ENCODE data around the gene TBC1D1.

The TBC1D1 gene

DNA sequence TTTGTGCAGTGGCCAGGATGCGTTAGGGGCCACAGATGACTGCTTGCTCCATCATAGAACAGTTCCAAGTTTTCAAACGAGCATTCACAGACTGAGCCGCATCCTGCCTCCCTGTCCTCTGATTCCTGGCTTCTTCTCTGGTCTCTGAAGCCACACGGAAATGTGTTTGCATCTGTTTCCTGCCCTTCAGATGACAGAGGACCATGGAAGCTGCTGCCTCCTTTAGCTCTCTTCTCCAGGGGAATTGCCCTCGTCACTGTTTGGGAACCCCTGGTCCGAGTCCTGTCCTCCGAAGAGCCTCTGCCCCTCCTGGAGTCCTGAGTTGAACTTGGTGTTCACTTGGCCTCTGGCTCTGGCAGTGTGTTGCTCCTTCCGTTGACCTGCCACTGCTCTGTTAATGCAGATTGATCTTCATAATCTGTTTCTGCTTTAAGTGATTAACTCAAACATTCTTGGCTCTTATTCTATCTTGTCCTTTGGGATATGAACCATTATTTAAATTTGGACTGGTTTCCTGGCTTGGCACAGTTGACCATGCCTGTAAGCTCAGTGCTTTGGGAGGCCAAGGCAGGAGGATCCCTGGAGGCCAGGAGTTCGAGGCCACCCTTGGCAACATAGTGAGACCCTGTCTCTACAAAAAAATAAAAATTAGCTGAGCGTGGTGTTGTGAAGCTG lies 165.3 kb downstream of the TBC1D1 start:
- DNase-seq (ENCODE audit: low spot score) = no peak

DNA sequence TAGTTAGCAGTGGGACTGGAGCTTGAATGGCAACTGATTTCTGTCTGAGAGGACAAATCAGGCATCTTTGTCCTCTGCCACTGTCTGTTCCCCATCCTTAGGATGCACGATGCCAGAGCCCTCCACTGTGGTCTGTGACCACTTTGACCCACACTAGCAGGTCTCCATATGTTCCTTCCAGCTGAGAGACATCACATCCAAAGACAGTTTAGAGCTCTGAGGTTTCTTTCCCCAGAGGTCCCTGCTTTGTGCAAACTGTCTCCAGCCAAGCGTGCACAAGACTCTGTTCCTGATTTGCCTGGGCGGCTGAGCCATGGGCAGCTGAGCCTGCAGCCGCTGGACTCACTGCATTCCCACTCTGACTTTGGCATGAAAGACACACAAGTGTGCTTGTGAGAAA lies 167.3 kb downstream of the TBC1D1 start:
- no peak for DNase-seq (ENCODE audit: low spot score)

DNA sequence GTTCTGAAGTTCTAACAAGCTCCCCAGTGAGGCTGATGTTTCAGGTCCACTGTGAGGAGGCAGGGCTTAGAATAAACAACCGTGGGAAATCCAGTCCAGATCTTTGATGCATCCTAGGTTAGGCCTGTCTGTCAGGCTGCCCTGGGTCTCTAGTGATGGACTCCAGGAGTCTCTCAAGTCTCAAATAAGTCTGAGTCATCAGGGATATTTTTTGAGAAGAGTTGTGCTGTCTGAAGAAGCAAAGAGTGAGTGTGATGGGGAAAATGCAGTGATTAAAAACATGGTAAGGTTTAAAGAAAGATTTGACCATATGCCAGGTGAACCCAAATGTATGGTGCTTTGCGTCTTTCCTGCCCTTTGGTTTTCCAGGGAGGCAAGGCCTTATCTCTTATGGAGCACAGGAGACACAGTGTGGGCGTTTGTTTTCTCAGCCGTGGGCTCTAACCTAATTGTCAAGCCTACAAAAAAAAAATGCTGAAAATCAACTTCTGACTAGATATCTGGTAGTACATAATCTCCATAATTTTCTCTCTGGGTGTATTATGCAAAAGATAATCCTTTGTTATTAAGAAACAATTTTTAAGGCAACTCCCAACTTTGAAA lies 170.0 kb downstream of the TBC1D1 start:
- DNase-seq (ENCODE audit: low spot score) = no peak

DNA sequence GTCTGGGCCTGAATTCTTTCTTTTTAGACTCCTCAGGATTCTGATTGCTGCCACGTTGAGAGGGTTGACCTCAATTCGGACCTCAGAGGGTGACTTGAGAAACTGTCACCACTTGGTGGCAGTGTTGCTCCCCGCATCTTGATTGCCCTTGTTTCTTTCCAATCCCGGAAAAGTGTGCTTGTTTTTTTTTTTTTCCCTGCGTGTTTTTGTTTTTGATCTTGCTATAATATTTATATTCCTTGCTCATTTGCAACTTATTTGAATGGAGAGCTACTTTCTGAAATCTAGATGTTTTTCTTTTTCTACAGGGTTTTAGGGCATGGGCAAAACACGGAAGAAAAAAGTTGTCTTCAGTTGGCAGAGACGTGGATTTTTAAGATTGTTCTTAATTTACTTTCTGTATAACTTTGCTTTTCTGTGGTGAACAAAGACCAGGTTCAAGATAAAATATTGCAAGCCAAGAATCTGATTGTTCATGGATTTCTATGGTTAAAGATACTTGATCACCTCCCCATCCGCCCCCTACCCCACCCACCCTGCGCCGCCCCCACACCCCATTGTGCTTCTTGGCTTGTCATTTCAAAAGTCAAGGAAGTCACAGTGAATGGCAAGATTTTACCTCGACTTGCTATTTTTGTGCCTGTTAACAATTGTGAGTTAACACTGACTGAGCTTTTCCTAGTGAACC lies 171.3 kb downstream of the TBC1D1 start:
- DNase-seq (ENCODE audit: low spot score) = peak; percentile 68

DNA sequence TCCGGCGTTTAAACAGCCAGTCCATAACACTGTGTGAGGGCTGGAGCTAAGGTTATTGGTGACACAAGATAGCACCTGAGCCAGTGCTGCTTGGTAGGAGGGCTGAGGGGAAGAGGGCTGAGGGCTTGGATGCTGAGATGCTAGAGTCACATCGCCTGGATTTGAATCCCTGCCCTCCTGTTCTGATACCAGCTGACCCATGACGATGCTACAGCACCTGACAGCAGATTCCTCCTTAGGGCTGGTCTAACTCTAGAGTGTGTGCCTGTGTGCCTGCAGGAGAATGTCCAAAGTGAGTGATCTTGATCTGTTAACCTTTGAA lies 171.9 kb downstream of the TBC1D1 start:
- no peak for DNase-seq (ENCODE audit: low spot score)

DNA sequence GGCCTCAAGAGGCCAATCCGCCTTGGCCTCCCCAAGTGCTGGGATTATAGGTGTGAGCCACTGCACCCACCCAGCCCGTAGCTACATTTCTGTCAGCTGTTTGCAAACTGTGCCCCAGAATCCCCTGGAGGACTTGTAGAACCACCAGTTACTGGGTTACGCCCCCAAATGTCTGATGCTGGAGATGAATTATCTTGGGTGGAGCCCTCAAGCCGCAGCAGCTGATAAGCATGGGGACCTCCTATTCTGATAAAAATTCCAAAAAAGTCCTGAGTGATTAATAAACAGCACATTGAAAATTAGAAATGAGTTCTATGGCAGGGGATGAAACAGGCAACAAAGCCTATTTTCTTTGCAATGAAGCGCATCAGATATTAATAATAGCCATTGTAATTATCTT lies 174.3 kb downstream of the TBC1D1 start:
- no peak for DNase-seq (ENCODE audit: low spot score)

DNA sequence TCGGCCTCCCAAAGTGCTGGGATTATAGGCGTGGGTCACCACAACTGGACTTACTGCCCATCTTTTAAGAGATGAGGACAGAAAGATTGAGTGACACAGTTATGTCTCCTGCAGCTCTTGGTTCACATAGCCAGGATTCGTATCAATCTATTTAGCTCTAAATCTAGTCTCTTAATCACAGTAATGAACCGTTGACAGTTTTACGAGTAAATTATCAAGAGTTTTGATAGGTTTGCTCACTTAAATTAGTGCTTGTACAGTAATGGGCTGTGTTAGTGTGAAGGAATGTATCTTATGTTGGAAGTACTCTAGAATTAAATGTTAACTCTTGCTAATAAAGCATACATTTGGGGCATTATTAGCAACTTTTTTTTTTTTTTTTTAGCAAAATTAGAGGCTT lies 175.0 kb downstream of the TBC1D1 start:
- no peak for DNase-seq (ENCODE audit: low spot score)

DNA sequence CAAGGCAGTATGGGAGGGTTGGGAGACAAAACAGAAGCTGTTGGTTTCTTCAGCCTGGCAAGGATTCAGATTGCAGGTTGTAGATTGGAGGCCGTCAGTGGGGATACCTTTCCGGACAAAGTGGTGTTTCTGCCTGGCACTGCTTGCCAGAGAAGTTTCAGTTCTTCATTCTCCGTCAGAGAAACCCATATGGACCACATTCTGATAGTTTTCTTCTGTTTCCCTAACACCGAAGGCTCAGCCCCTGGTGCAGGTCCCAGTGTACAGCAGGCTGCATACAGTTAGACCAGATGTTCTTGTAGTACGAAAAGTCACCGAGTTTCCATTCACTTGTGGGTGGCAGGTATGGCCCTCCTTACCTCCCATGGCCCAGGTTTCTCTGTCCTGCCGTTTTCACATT lies 176.6 kb downstream of the TBC1D1 start:
- DNase-seq (ENCODE audit: low spot score) = no peak

DNA sequence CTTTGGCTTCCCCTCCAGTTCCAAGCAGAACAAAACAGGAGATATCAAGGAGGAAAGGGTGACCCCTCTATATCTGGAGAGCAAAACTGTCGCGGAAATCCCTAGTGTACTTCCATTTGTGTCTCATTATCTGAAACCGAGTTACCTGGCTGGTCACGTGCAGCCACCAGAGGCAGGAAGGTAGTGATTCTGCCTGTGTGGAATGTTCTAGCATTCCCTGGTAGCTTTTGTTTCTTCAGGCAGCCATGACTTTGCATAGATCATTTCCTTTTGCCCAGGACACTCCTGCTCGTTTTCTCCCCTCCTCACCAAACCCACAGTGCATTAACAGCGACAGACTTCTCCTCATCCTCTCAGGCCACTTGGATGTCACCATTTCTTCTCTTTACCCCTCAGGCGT lies 177.2 kb downstream of the TBC1D1 start:
- no peak for DNase-seq (ENCODE audit: low spot score)

DNA sequence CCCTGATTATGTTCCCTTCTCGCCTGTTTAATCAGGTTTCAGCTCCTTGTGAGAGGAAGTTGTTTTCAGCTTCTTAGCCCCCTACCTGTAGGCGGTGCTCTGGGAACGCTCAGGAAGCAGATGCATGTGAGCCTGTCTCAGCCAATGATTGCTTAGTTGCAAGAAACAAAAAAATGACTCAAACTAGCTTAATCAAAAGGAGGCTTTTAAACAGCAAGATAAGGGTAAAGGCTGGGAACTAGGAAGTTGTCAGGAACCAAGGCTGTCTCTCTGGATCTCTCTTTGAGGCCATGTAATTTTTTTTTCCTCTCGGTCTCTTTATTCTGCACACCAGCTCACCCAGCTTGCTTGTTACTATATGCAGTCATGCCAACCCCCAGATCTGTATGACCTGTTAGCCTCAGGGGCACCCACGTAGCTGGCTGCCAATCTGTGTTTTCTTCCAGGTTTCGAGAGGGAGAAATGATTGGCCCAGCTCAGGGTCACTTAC lies 178.4 kb downstream of the TBC1D1 start:
- peak; percentile 40 for DNase-seq (ENCODE audit: low spot score)

DNA sequence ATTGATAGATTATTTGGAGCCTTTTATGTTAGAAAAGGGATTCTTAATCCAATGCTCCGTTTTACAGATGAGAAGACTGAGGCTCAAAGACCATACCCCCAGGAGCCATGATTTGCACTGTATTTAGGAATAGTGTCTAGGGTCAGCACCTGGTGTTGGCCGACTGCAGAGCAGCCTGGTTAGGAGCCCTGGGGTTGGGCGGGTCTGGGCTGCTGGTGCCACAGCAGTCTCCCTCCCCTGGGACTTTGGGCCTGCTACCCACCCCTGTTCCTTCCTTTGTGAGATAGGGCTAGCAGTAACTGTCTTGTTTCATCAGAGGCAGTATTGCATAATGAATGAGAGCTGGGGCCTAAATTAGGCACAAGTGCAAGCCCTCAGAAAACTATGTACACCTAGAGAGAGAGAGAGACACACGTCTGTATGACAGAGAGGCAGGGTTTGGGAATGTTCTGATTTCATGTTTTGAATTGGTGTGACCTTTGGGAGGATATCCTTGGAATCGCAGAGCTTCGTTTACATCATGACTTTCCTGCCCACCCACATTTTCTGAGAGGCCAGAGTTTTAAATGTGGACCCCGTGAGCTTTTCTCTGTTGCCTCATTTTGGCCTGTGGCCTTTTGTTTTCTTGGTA lies 181.0 kb downstream of the TBC1D1 start:
- no peak for DNase-seq (ENCODE audit: low spot score)

DNA sequence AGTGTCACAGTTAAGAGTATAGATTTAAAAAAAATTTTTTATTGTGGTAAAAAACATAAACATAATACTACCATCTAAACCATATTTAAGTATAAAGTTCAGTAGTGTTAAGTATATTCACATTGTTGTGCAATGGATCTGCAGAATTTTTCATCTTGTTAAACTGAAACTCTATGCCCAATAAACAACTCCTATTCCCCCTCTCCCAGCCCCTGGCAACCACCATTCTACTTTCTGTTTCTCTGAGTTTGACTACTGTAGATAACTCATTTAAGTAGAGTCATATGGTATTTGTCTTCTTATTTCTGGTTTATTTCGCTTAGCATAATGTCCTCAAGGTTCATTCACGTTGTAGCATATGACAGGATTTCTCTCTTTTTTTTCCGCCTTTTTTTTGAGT lies 181.7 kb downstream of the TBC1D1 start:
- no peak for DNase-seq (ENCODE audit: low spot score)

DNA sequence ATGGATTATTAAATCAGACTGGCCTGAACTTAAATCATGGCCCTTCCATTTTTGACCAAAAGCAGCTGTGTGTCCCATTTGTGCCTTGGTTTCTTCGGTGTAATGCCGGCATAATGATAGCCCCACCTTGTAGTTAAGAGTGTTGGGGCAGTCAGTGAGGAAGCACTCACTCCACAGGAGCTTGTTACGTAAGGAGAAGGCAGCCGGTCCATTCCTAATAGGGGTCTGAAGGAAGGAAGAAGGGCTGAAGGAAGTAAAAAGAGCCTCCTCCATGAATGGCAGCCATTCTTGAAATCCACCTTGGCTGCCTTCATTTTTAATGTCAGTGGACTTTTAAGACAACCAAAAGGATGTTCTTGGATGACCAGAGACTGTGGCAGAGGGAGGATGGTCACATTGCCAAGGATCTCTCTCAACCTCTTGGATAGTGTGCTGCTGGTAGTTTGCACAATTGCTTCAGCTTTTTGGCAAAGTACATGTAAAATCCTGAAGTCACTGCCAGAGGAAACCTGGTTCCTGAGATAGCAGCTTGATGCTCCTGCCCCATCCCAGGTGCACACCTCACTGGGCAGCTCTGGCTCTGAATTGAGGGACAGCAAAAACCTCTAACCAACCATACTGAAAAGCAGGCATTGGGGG lies 182.8 kb downstream of the TBC1D1 start:
- no peak for DNase-seq (ENCODE audit: low spot score)

DNA sequence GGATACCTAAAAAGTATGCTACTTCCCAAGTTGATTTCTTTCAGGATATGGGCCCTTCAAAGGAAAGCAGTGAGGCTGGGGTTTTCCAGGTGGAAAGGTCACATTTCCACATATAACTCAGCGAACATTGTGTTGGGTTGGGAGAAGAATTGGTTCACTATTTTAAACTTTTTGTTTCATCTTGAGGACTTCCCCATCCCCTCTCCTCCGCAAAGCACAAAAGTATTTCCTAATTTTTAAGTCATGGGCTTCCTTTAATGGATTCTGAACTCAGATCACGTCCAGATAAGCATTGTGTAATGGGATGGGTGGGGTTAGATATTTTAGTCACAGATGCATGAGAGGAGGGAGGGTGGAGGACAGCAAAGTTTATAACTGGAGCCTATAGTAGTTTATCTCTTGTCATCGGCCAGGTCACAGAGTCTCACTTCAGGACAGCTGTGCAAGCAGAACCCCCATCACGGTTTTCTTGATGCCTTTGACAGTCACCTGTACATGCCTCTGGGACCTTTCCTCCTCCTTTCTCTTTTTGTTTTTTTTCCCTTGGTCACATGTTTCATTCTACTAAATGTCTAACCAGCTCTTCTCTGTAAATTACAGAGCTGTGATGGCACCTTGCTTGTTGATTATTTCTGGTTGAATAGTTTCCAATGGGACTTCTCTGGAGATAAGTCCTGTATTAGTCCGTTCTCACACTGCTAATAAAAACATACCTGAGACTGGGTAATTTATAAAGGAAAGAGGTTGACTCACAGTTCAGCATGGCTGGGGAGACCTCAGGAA lies 184.7 kb downstream of the TBC1D1 start:
- peak; percentile 12 for DNase-seq (ENCODE audit: low spot score)

DNA sequence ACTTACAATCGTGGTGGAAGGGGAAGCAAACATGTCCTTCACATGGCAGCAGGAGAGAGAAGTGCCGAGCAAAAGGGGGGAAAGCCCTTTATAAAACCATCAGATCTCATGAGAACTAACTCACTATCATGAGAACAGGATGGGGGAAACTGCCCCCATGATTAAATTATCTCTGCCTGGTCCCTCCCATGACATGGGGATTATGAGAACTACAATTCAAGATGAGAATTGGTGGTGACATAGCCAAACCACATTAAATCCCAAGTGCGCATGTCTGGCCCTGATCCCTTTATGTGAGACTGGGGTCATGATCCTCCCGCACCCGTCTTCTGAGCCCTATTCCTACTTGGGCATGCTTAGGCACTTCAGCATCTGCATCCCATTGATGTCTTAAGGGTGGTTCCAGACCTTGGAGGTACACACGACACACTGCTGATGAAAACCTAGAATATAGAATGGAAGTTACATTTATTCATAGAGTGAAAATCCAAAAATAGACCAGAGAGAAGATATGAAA lies 185.3 kb downstream of the TBC1D1 start:
- no peak for DNase-seq (ENCODE audit: low spot score)

DNA sequence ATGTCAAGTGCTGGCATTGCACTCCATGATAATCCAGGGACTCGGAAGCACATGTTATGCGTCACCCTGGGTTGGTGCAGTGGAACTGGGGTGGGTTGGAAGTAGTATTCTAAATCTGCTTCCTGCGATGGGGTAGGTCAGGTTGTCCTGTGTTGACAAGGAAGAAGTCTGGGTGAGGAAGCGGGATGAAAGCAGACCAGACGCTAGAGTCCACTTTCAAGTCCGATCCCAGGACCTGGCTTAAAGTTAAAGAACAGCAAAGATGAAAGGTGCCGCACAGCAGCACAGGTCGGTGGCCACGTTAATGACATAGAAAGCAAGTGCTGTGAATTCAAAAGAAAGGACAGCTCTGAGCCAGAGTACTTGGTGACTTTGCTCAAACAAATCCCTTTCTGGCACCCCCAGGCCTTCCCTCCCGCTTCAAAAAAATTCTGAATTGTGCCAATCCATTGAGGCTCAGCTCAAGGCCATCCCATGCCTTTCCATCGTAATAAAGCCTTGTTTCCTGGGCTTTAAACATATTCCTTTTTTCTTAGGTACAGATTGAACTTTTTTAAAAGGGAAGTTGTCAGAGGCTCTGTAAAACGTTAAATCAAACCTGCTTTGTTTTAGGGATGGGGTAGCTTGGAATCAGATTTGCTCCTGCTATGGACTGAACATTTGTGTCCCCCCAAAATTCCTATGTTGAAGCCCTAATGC lies 187.1 kb downstream of the TBC1D1 start:
- DNase-seq (ENCODE audit: low spot score) = no peak

DNA sequence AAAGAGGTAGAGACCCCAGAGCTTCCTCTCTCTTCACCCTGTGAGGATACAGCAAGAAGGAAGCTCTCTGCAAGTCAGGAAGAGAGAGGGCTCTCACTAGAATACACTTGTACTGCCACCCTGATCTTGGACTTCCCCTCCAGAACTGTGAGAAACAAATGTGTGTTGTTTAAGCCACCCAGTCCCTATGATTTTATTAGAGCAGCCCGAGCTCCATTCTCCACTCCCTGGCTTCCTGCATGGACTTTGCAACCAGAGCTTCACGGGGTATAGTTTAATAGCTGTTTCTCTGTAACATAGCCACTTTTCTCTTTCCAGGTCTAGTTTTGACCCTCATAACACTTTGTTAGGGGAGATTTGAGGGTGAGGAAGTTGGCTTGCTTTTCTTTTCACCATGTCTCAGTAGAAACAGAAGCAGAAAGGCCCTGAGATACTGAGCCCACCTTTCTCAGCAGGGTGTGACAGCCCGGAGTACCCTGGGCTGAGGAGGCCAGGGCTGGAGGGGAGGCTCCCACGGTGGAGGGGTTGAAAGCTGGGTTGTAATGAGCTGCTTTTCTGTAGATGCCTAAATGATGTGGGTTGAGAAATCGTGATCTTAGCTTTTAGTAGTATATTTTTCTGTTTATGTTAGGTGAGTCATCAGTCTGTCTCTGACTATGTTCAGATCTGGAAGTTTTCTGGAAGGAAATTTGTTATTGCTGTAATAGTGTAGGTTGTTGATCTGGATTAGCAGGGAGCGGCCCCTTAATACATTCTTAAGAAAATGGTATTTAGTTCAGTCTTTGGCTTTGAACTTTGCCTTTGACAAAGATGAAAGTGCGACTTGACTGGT lies 187.9 kb downstream of the TBC1D1 start:
- no peak for DNase-seq (ENCODE audit: low spot score)

DNA sequence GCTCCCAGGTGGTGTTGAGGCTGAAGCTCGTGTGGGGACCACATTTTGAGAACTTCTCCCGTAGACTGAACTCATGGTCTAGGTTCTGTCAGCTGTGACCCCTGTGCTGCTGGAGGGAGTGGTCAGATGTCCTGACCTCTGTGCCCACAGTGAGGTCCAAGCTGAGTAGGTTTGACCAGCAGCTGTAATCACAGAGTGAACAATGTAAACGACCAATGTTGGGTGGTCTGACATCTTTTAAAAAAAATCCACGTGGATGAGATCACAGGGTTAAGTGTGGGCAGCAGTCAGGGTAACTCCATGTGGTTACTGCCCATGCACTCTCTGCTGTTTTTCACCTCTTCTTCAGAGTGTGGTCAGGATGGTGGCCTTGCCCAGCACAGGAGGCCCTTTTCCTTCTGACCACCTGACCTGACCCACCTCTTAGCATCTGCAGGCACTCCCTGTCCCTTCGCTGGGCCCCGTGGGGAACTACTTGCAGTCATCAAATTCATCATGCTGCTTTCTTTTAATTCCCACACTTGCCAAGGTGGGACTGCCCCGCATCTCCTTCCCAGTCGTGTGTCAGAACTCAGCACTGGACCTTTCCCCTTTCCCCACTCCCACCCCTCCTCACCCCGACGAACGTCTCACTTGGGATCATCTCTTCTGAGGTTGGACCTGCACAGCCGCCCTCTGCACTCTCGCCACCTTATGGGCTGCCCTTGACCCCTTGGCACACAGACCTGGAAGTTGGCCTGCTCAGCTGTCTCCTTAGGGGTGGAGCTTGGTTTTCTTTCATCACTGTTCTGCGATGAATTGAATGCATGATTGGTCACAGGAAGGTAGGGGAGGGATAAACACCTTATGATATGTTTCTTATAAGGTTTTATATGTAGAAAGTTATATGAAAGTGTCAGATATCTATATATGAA lies 189.4 kb downstream of the TBC1D1 start:
- no peak for DNase-seq (ENCODE audit: low spot score)

DNA sequence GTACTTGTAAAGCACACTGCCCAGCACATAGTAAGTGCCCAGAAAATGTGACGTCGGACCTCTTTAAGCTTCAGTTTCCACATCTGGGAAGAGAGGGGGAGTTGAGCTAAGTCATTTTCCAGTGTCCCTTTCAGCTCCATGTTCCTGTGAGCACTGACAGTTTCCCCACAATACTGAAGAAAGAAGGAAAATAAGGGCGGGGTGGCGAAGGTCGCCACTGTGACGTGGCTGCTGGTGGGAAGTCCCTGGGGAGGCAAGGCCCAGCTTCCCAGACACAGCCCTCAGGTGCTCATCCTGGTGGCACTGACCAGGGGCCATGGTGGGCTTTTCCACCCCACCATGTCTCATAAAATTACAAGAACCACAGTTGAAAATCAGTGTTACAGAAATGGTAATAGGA lies 191.1 kb downstream of the TBC1D1 start:
- no peak for DNase-seq (ENCODE audit: low spot score)
